ENCODE data around the gene PABPN1L.

GRCh38 chr16:88839745-88840599, 26.5 kb downstream of the PABPN1L start:
- TF ChIP-seq CTCF (IDR thresholded peaks at IDR 0.05) (no peak), POLR2AphosphoS5 (IDR thresholded peaks at IDR 0.05) (no peak), POLR2A (IDR thresholded peaks at IDR 0.05) (no peak)

Data from stomach (tissue), 4 donors.